ENCODE results near the gene FANCG. TPM values are rescaled to one million over a fixed set of nuclear protein-coding genes. Genes with fewer than 3 reads are reported as not detected.

The FANCG gene
- total RNA-seq (2014; rRNA removed; shearing (Covaris generic)) = 46.1 and 73.2 TPM in 2 replicates

- peak; percentile 83 for DNase-seq (ENCODE audit: low spot score)
Measured at GRCh38 chr9:35079426-35080341, at the start of gene FANCG. FANCG (minus strand) TSS chr9:35079942; CDS start chr9:35079524, 418 bp downstream.

- peak; percentile 85 for DNase-seq (ENCODE audit: low spot score)
Measured at GRCh38 chr9:35116898-35117551, 37.3 kb upstream of the FANCG start.

GRCh38 chr9:35116539-35116897 is 36.8 kb upstream of the FANCG start:
- no peak for DNase-seq (ENCODE audit: low spot score)

- DNase-seq (ENCODE audit: low spot score) = peak; percentile 91
Measured at GRCh38 chr9:35115680-35116538, 36.2 kb upstream of the FANCG start, which contains the start of gene ATOSB. ATOSB (minus strand) TSS chr9:35115862; CDS start chr9:35108274, 7,588 bp downstream.

- peak; percentile 35 for DNase-seq (ENCODE audit: low spot score)
Measured at GRCh38 chr9:35114840-35115628, 35.3 kb upstream of the FANCG start.

GRCh38 chr9:35114113-35114839 is 34.5 kb upstream of the FANCG start:
- DNase-seq (ENCODE audit: low spot score) = peak; percentile 96

- DNase-seq (ENCODE audit: low spot score) = peak; percentile 72
Measured at GRCh38 chr9:35112257-35113020, 32.7 kb upstream of the FANCG start.

- peak; percentile 96 for DNase-seq (ENCODE audit: low spot score)
Measured at GRCh38 chr9:35111001-35111933, 31.5 kb upstream of the FANCG start.

GRCh38 chr9:35110327-35110761 is 30.6 kb upstream of the FANCG start:
- DNase-seq (ENCODE audit: low spot score) = peak; percentile 72

- no peak for DNase-seq (ENCODE audit: low spot score)
Measured at GRCh38 chr9:35108946-35109575, 29.3 kb upstream of the FANCG start.

GRCh38 chr9:35108461-35108860 is 28.7 kb upstream of the FANCG start:
- no peak for DNase-seq (ENCODE audit: low spot score)

GRCh38 chr9:35107297-35108290 is 27.9 kb upstream of the FANCG start:
- DNase-seq (ENCODE audit: low spot score) = no peak

- no peak for DNase-seq (ENCODE audit: low spot score)
Measured at GRCh38 chr9:35106343-35106730, 26.6 kb upstream of the FANCG start.

- no peak for DNase-seq (ENCODE audit: low spot score)
Measured at GRCh38 chr9:35105571-35106342, 26.0 kb upstream of the FANCG start.

GRCh38 chr9:35105126-35105525 is 25.4 kb upstream of the FANCG start:
- no peak for DNase-seq (ENCODE audit: low spot score)

GRCh38 chr9:35104586-35104985 is 24.8 kb upstream of the FANCG start:
- DNase-seq (ENCODE audit: low spot score) = no peak

All from A172 (cell line).